Stomach (tissue), 9 donors: ENCODE results near the gene MRM3. TPM values are rescaled to one million over a fixed set of nuclear protein-coding genes. Genes with fewer than 3 reads are reported as not detected.
"Not testable (repeated sequence)": the region's sequence is repeated elsewhere in the genome, so short reads cannot be mapped to it uniquely, and the experiment has no call there.

Experiments used
- DNase-seq, 2 donors: peaks; one replicate each; pipeline versions ENCODE4 v3.0.0 to v3.0.0-alpha.2; 2013 to 2019
- H3K27ac ChIP-seq, 5 donors: fragments of 200-600 bp in 4 of 5; sonication (generic) in 4 of 5; one replicate each; pipeline ENCODE4 v1.5.1; 2013 to 2019; ENCODE audit warnings: mild to moderate bottlenecking in 1 of 5, moderate library complexity in 1 of 5
- H3K27me3 ChIP-seq, 3 donors: fragments of 200-600 bp; sonication (generic); one replicate each; pipeline ENCODE4 v1.5.1; 2017 to 2019; ENCODE audit warnings: mixed run types in 1 of 3
- H3K36me3 ChIP-seq, 4 donors: fragments of 200-600 bp; sonication (generic); 1 replicate in 3 of 4; 2 replicates in 1 of 4; pipeline ENCODE4 v1.5.1; 2016 to 2019
- H3K4me1 ChIP-seq, 4 donors: fragments of 200-600 bp; sonication (generic); one replicate each; pipeline ENCODE4 v1.5.1; 2016 to 2019
- H3K4me3 ChIP-seq, 4 donors: fragments of 200-600 bp; sonication (generic) in 3 of 4; one replicate each; pipeline ENCODE4 v1.5.1; 2016 to 2019; ENCODE audit warnings: mild to moderate bottlenecking in 1 of 4
- H3K9me3 ChIP-seq, 4 donors: fragments of 200-600 bp; sonication (generic); one replicate each; pipeline ENCODE4 v1.5.1; 2016 to 2019
- EP300 ChIP-seq: sonication (generic); formaldehyde crosslinking; IDR thresholded peaks from one replicate; pipeline ENCODE4 v1.6.1; 2017; ENCODE audit warnings: antibody characterized with exemption
- POLR2A ChIP-seq, 4 donors: fragments of 450-650 bp; IDR thresholded peaks; one replicate each; pipeline ENCODE4 v1.6.1; 2016; ENCODE audit warnings: antibody characterized with exemption in 4 of 4, control low read depth in 2 of 4, mild to moderate bottlenecking in 1 of 4, moderate library complexity in 1 of 4
- POLR2AphosphoS5 ChIP-seq, 3 donors: sonication (generic); formaldehyde crosslinking; IDR thresholded peaks; one replicate each; pipeline ENCODE4 v1.6.1; 2016; ENCODE audit warnings: antibody characterized with exemption in 3 of 3
- WGBS, 5 donors: extraction: QIAGEN DNeasy Blood & Tissue Kit in 3 of 5; methylation state at CpG; one replicate each; pipeline versions ENCODE4 v1.1.5 to v1.1.7; 2013 to 2018; 5-methylcytosine and 5-hydroxymethylcytosine counted together
- intact Hi-C: fragments of 100-400 bp; cut with DNase I; formaldehyde crosslinking; loops from one replicate; pipeline ENCODE4 v1.15.1; 2023; ENCODE audit warnings: low total_unique reads
- polyA plus RNA-seq, 3 donors: library from polyadenylated mRNA; stranded (reverse); fragments of 200-250 nt; gene quantifications; one replicate each; pipeline ENCODE4 v1.2.3, GENCODE V29; 2013
- total RNA-seq, 5 donors: library from RNA; depleted of rRNA; stranded (reverse); fragments of >200 nt; gene quantifications; one replicate each; pipeline versions ENCODE4 v1.1.0 to v1.2.3, GENCODE V29; 2014 to 2016
- TF ChIP-seq, protein P1 (sequence below), 7 experiments: fragments of 450-650 bp in 4 of 7; fragments of 200-600 bp in 3 of 7; sonication (generic) in 3 of 7; IDR thresholded peaks; one replicate each; pipeline ENCODE4 v1.5.1; 2016 to 2019; ENCODE audit warnings: antibody characterized with exemption in 7 of 7, control low read depth in 2 of 7, mild to moderate bottlenecking in 1 of 7
- donor health status: healthy with polysubstance abuse.
- donor health status: Bipolar disorder and iron deficiency.
- donor health status: healthy.

Gene MRM3
- total and polyA plus RNA-seq, 8 donors, result 11.2 to 69.2 (median 17.0) TPM

DNA sequence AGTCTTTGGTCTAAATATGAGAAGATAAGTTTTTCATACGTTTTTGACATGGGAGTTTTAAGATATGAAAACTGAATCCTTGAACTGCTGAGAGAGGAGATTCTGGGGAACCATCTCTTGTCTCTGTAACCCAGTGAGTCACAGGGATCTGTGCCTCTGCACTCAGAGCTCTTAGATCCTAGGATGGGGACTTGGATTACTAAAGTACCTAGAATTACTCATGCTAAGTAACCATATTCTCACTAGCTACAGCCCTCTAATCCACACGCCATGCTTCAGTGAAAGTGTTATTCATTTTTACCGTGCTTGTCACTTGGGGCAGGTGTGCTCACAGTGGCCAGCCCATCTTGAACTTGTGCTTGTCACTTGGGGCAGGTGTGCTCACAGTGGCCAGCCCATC, 2.0 kb downstream of the MRM3 start:
- Histone ChIP-seq H3K4me1 (peaks cover 33 to 59% (median 50%) of the 10 kb centered on the region in 4 donors), H3K27ac (no peak overlapping the region), H3K9me3 (no peaks in the 10 kb centered on the region), H3K27me3 (no peaks in the 10 kb centered on the region), H3K36me3 (peaks cover 7 to 33% (median 27%) of the 10 kb centered on the region in 4 donors), H3K4me3 (no peak overlapping the region)
- intact Hi-C loops, result no loop called here
- TF ChIP-seq POLR2AphosphoS5 (IDR thresholded peaks at IDR 0.05), result no peak
- TF ChIP-seq EP300, result no peak
- TF ChIP-seq, protein P1, sequence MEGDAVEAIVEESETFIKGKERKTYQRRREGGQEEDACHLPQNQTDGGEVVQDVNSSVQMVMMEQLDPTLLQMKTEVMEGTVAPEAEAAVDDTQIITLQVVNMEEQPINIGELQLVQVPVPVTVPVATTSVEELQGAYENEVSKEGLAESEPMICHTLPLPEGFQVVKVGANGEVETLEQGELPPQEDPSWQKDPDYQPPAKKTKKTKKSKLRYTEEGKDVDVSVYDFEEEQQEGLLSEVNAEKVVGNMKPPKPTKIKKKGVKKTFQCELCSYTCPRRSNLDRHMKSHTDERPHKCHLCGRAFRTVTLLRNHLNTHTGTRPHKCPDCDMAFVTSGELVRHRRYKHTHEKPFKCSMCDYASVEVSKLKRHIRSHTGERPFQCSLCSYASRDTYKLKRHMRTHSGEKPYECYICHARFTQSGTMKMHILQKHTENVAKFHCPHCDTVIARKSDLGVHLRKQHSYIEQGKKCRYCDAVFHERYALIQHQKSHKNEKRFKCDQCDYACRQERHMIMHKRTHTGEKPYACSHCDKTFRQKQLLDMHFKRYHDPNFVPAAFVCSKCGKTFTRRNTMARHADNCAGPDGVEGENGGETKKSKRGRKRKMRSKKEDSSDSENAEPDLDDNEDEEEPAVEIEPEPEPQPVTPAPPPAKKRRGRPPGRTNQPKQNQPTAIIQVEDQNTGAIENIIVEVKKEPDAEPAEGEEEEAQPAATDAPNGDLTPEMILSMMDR (IDR thresholded peaks at IDR 0.05), result no peak
- no peak for TF ChIP-seq POLR2A (IDR thresholded peaks at IDR 0.05)
- WGBS, 5 donors, result 57 to 71% (median 63%) methylated on average over 3 of the region's 3 CpGs
- DNase-seq, result no peak

DNA sequence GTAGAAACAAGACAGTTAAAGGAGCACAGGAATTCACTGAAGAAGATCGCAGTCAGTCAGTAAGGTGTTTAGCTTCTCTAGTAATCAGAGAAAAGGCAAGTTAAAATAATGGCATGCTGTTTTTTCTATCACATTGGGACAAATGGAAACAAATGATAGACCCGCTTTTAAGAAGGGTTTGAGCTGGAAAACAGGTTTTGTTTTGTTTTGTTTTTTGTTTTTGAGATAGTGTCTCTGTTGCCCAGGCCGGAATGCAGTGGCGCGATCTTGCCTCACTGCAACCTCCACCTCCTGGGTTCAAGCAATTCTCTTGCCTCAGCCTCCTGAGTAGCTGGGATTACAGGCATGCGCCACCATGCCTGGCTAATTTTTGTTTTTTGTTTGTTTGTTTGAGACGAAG, 3.7 kb downstream of the MRM3 start:
- H3K4me3 ChIP-seq, H3K27me3 ChIP-seq, H3K9me3 ChIP-seq, H3K27ac ChIP-seq, DNase-seq, intact Hi-C loops: not testable (repeated sequence)
- H3K4me1 ChIP-seq, result peaks cover 32 to 59% (median 48%) of the 10 kb centered on the region in 4 donors
- H3K36me3 ChIP-seq, result peaks cover 7 to 46% (median 41%) of the 10 kb centered on the region in 4 donors
- WGBS, 5 donors, result 89 to 98% (median 95%) methylated on average over 7 of the region's 7 CpGs

DNA sequence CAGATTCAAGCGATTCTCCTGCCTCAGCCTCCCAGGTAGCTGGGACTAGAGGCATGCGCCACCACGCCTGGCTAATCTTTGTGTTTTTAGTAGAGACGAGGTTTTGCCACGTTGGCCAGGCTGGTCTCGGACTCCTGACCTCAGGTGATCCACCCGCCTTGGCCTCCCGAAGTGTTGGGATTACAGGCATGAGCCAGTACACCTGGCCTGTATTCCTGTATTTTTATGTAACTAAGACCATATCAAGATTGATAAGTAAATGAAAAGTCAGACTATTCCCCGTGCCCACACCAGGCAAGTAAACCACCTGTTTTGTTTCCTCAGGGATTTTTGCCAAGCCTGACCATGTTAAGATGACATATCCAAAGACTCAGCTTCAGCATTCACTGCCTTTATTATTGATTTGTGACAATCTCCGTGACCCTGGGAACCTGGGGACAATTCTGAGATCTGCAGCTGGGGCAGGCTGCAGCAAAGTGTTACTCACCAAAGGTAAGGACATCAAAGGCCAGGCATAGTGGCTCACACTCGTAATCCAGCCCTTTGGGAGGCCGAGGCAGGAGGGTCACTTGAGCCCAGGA, 5.6 kb downstream of the MRM3 start:
- Histone ChIP-seq H3K27ac (peak overlapping the region; percentile 63 to 82 (median 63)), H3K36me3 (peaks cover 16 to 64% (median 59%) of the 10 kb centered on the region in 4 donors), H3K27me3 (no peaks in the 10 kb centered on the region), H3K4me3 (no peak overlapping the region), H3K4me1 (peaks cover 23 to 54% (median 40%) of the 10 kb centered on the region in 4 donors), H3K9me3 (no peaks in the 10 kb centered on the region)
- WGBS, 5 donors, result 39 to 77% (median 53%) methylated on average over 12 of the region's 12 CpGs
- intact Hi-C loops, result no loop called here
- DNase-seq, result peak; percentile 18 to 69
- TF ChIP-seq, protein P1 (IDR thresholded peaks at IDR 0.05), result no peak
- TF ChIP-seq EP300 (no peak), POLR2A (IDR thresholded peaks at IDR 0.05) (no peak), POLR2AphosphoS5 (IDR thresholded peaks at IDR 0.05) (peak in 1 of 3 donors; percentile 60)

DNA sequence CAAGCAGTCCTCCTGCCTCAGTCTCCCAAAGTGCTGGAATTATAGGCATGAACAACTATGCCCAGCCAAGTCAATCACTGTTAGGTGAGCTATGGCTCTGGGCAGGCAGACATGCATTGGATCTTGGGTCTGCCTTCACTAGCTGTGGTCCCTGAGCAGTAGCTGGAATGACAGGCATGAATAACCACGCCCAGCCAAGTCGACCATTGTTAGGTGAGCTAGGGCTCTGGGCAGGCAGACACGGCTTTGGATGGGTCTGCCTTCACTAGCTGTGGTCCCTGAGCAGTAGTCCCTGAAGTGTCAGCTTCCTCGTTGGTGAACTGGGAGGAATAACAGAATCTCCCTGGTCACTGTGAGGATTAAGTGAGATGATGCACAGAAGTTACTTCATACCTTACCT, 6.4 kb downstream of the MRM3 start:
- Histone ChIP-seq H3K27me3 (no peaks in the 10 kb centered on the region), H3K27ac (no peak overlapping the region), H3K4me1 (peaks cover 15 to 48% (median 32%) of the 10 kb centered on the region in 4 donors), H3K9me3 (no peaks in the 10 kb centered on the region), H3K4me3 (no peak overlapping the region), H3K36me3 (peaks cover 16 to 69% (median 62%) of the 10 kb centered on the region in 4 donors)
- no peak for TF ChIP-seq POLR2A (IDR thresholded peaks at IDR 0.05)
- TF ChIP-seq, protein P1 (IDR thresholded peaks at IDR 0.05), result no peak
- no peak for TF ChIP-seq POLR2AphosphoS5 (IDR thresholded peaks at IDR 0.05)
- no peak for TF ChIP-seq EP300
- WGBS, 5 donors, result 72 to 84% (median 76%) methylated on average over 4 of the region's 4 CpGs
- no peak for DNase-seq
- intact Hi-C loops, result no loop called here

DNA sequence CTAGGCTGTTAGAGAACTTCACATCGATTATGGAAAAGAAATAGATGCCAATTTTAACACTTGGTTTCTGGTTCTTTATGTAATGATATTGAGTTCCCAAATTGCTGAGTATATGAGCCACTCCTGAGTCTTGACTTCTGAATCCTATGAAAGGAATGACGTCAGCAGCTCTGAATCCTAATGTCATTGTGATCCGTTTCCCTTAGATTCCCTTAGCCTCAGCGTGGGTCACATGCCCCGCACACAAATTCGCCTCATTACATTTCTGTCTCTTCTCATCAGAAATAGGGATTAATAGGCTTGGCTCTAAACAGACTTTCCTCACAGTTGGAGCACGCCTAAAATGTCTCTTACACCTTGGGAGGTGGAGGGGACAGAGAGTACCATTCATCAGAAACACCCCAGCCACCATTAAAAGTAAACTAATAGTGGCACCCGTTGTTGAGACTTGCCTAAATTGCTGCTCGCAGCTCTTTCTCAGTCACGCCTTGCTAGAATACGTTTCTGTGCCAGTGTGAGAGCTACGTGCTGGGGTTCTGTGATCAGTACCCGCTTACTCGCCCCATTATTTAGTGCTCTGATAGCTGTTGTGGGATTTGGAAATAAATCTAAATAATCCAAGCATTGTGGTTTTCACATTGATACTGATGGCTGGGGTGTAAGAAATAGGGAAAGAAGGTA, 7.1 kb downstream of the MRM3 start:
- H3K27me3 ChIP-seq, result no peaks in the 10 kb centered on the region
- no peak for DNase-seq
- peaks cover 16 to 66% (median 59%) of the 10 kb centered on the region in 4 donors for H3K36me3 ChIP-seq
- H3K4me1 ChIP-seq, result peaks cover 8 to 48% (median 29%) of the 10 kb centered on the region in 4 donors
- TF ChIP-seq EP300 (no peak), POLR2A (IDR thresholded peaks at IDR 0.05) (no peak), POLR2AphosphoS5 (IDR thresholded peaks at IDR 0.05) (no peak)
- TF ChIP-seq, protein P1 (IDR thresholded peaks at IDR 0.05), result no peak
- no peak overlapping the region for H3K4me3 ChIP-seq
- no peaks in the 10 kb centered on the region for H3K9me3 ChIP-seq
- H3K27ac ChIP-seq, result peak overlapping the region in 2 of 5 donors; percentile 27 to 40
- 83 to 88% (median 84%) methylated on average over 14 of the region's 14 CpGs for WGBS, 5 donors
- intact Hi-C loops, result no loop called here

DNA sequence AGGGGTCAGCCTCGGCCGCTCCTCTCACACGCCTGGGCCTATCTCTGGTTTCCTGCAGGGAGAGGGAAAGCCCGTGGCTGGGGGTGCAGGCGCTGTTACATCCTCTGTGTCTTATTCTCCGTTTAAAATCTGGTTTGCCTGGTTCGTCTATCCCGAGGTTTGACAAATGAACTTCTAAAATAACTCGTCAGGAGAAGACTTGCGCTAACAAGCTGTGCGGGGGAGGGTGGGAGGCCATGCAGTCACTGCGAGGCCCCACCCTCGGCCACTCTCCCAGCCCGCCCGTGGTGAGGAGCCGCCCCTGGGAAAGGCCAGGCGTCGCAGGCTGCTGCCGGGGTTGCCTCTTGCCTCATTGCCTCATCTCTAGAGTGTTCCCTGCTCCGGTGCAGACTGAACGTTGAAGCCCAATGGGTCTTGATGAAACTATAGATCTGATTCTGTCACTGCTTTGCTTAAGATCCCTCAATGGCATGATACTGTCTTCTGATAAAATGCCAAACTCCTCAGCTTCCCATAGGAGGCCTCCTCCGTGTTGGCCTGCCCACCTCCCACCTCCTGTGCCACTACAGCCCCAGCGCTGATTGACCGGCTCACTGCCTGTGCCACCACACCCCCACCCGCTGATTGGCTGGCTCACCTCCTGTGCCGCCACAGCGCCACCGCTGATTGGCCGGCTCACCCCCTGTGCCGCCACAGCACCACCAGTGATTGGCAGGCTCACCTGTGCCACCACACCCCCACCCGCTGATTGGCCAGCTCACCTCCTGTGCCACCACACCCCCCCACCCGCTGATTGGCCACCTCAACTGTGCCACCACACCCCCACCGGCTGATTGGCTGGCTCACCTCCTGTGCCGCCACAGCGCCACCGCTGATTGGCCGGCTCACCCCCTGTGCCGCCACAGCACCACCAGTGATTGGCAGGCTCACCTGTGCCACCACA, 8.0 kb downstream of the MRM3 start:
- H3K9me3 ChIP-seq, H3K27me3 ChIP-seq, H3K4me3 ChIP-seq, intact Hi-C loops: not testable (repeated sequence)
- Histone ChIP-seq H3K27ac (peak overlapping the region in 2 of 5 donors; percentile 27 to 40), H3K36me3 (peaks cover 16 to 58% (median 54%) of the 10 kb centered on the region in 4 donors), H3K4me1 (peaks cover 15 to 49% (median 33%) of the 10 kb centered on the region in 4 donors)
- peak in 1 of 2 donors; percentile 76 for DNase-seq
- 66 to 84% (median 83%) methylated on average over 25 to 34 of the region's 38 CpGs for WGBS, 5 donors
